Natural killer cell treated with Interleukin-12 subunit alpha and Interleukin-12 subunit beta and Interleukin-15 and Interleukin-18, amount 100 ng/mL, for 72 hours (primary cell): ENCODE measurements around the gene WNT4. TPM values are rescaled to one million over a fixed set of nuclear protein-coding genes. Genes with fewer than 3 reads are reported as not detected.

Experiments used
- ATAC-seq, 2 donors: fragments of 150-1000 bp; cut with Tn5 transposase in 1 of 2; sonication (Bioruptor Pico), chemical (Tn5 transposase) in 1 of 2; 2 replicates each; pipeline ENCODE4 v1.10.0; 2021
- DNase-seq: peaks from one replicate; pipeline ENCODE4 v3.0.0; 2022; ENCODE audit warnings: low spot score
- H3K27ac Mint-ChIP-seq, 2 donors: 1 replicate in 1 of 2; 2 replicates in 1 of 2; pipeline ENCODE4 v1.8.0; 2022; ENCODE audit warnings: mixed read lengths in 2 of 2, mild to moderate bottlenecking in 1 of 2, moderate library complexity in 1 of 2
- H3K27me3 Mint-ChIP-seq, 2 donors: 1 replicate in 1 of 2; 2 replicates in 1 of 2; pipeline ENCODE4 v1.8.0; 2022; ENCODE audit warnings: mixed read lengths in 2 of 2
- H3K36me3 Mint-ChIP-seq: one replicate; pipeline ENCODE4 v1.8.0; 2022; ENCODE audit warnings: mixed read lengths
- H3K4me1 Mint-ChIP-seq, 2 donors: 1 replicate in 1 of 2; 2 replicates in 1 of 2; pipeline ENCODE4 v1.8.0; 2022; ENCODE audit warnings: low read depth in 2 of 2, mixed read lengths in 2 of 2, mild to moderate bottlenecking in 1 of 2
- H3K4me3 Mint-ChIP-seq: one replicate; pipeline ENCODE4 v1.8.0; 2022; ENCODE audit warnings: mixed read lengths
- H3K9me3 Mint-ChIP-seq: 2 replicates; pipeline ENCODE4 v1.8.0; 2022; ENCODE audit warnings: mixed read lengths
- total RNA-seq, 2 donors: library from RNA; stranded (reverse); gene quantifications; one replicate each; pipeline ENCODE4 v1.2.3, GENCODE V29; 2022

Gene WNT4
- total RNA-seq, 2 donors from 2014 or later: not detected

GRCh38 chr1:22131062-22131461 lies 11.8 kb downstream of the WNT4 start:
- H3K36me3 Mint-ChIP-seq: no peaks in the 10 kb centered on the region
- DNase-seq (no peak), ATAC-seq (no peak)
- H3K4me1 Mint-ChIP-seq: peaks cover 0 to 12% of the 10 kb centered on the region in 2 donors
- H3K9me3 Mint-ChIP-seq: no peaks in the 10 kb centered on the region
- H3K4me3 Mint-ChIP-seq: no peak overlapping the region
- H3K27ac Mint-ChIP-seq: no peak overlapping the region
- H3K27me3 Mint-ChIP-seq: no peaks in the 10 kb centered on the region

- ATAC-seq (no peak), DNase-seq (no peak)
- Mint-ChIP-seq H3K27me3 (no peaks in the 10 kb centered on the region), H3K27ac (no peak overlapping the region), H3K36me3 (no peaks in the 10 kb centered on the region), H3K9me3 (no peaks in the 10 kb centered on the region), H3K4me1 (peaks cover 0 to 14% of the 10 kb centered on the region in 2 donors), H3K4me3 (no peak overlapping the region)
Observed at GRCh38 chr1:22129501-22130117, 13.3 kb downstream of the WNT4 start.

GRCh38 chr1:22128392-22128791 lies 14.5 kb downstream of the WNT4 start:
- Mint-ChIP-seq H3K27ac (no peak overlapping the region), H3K9me3 (no peaks in the 10 kb centered on the region), H3K36me3 (no peaks in the 10 kb centered on the region), H3K4me1 (peaks cover 0 to 14% of the 10 kb centered on the region in 2 donors), H3K4me3 (no peak overlapping the region), H3K27me3 (no peaks in the 10 kb centered on the region)
- ATAC-seq (no peak), DNase-seq (no peak)

- Mint-ChIP-seq H3K36me3 (no peaks in the 10 kb centered on the region), H3K27me3 (no peaks in the 10 kb centered on the region), H3K27ac (peak overlapping the region in 1 of 2 donors; percentile 30)
Observed at GRCh38 chr1:22127731-22128130, 15.2 kb downstream of the WNT4 start.

GRCh38 chr1:22127248-22127647 lies 15.6 kb downstream of the WNT4 start:
- ATAC-seq: no peak
- H3K36me3 Mint-ChIP-seq: no peaks in the 10 kb centered on the region

More at GRCh38 chr1:22127731-22128130, 15.2 kb downstream of the WNT4 start:
- peaks cover 0 to 14% of the 10 kb centered on the region in 2 donors for H3K4me1 Mint-ChIP-seq
- ATAC-seq: no peak
- no peaks in the 10 kb centered on the region for H3K9me3 Mint-ChIP-seq
- DNase-seq: no peak
- no peak overlapping the region for H3K4me3 Mint-ChIP-seq

GRCh38 chr1:22126531-22126930 lies 16.4 kb downstream of the WNT4 start:
- ATAC-seq: no peak
- no peak for DNase-seq
- H3K27ac Mint-ChIP-seq: no peak overlapping the region
- peaks cover 0 to 16% of the 10 kb centered on the region in 2 donors for H3K4me1 Mint-ChIP-seq
- no peaks in the 10 kb centered on the region for H3K27me3 Mint-ChIP-seq
- H3K9me3 Mint-ChIP-seq: no peaks in the 10 kb centered on the region
- no peaks in the 10 kb centered on the region for H3K36me3 Mint-ChIP-seq
- no peak overlapping the region for H3K4me3 Mint-ChIP-seq

More at GRCh38 chr1:22127248-22127647, 15.6 kb downstream of the WNT4 start:
- DNase-seq: no peak
- peak overlapping the region in 1 of 2 donors; percentile 30 for H3K27ac Mint-ChIP-seq
- H3K4me1 Mint-ChIP-seq: peaks cover 0 to 16% of the 10 kb centered on the region in 2 donors
- no peak overlapping the region for H3K4me3 Mint-ChIP-seq
- H3K9me3 Mint-ChIP-seq: no peaks in the 10 kb centered on the region
- H3K27me3 Mint-ChIP-seq: no peaks in the 10 kb centered on the region

GRCh38 chr1:22124592-22125229 lies 18.2 kb downstream of the WNT4 start:
- Mint-ChIP-seq H3K27me3 (no peaks in the 10 kb centered on the region), H3K9me3 (no peaks in the 10 kb centered on the region), H3K36me3 (no peaks in the 10 kb centered on the region), H3K4me3 (no peak overlapping the region), H3K4me1 (peaks cover 0 to 13% of the 10 kb centered on the region in 2 donors), H3K27ac (no peak overlapping the region)
- DNase-seq: no peak
- no peak for ATAC-seq

- Mint-ChIP-seq H3K4me3 (no peak overlapping the region), H3K36me3 (no peaks in the 10 kb centered on the region), H3K4me1 (peaks cover 0 to 11% of the 10 kb centered on the region in 2 donors), H3K27me3 (no peaks in the 10 kb centered on the region), H3K9me3 (no peaks in the 10 kb centered on the region), H3K27ac (no peak overlapping the region)
- no peak for ATAC-seq
- DNase-seq: no peak
Observed at GRCh38 chr1:22123901-22124404, 18.9 kb downstream of the WNT4 start.

- no peaks in the 10 kb centered on the region for H3K36me3 Mint-ChIP-seq
- no peaks in the 10 kb centered on the region for H3K9me3 Mint-ChIP-seq
- no peak overlapping the region for H3K27ac Mint-ChIP-seq
Observed at GRCh38 chr1:22123071-22123390, 19.9 kb downstream of the WNT4 start.

GRCh38 chr1:22122273-22123070 lies 20.4 kb downstream of the WNT4 start:
- Mint-ChIP-seq H3K4me3 (no peak overlapping the region), H3K27me3 (no peaks in the 10 kb centered on the region), H3K9me3 (no peaks in the 10 kb centered on the region), H3K4me1 (peaks cover 0 to 15% of the 10 kb centered on the region in 2 donors), H3K27ac (no peak overlapping the region), H3K36me3 (no peaks in the 10 kb centered on the region)
- DNase-seq (no peak), ATAC-seq (no peak)

More at GRCh38 chr1:22123071-22123390, 19.9 kb downstream of the WNT4 start:
- no peaks in the 10 kb centered on the region for H3K27me3 Mint-ChIP-seq
- no peak for ATAC-seq
- H3K4me1 Mint-ChIP-seq: peaks cover 0 to 12% of the 10 kb centered on the region in 2 donors
- DNase-seq: no peak
- no peak overlapping the region for H3K4me3 Mint-ChIP-seq

GRCh38 chr1:22121421-22121911 lies 21.4 kb downstream of the WNT4 start:
- ATAC-seq: peak in 1 of 2 donors; percentile 2
- Mint-ChIP-seq H3K9me3 (no peaks in the 10 kb centered on the region), H3K27ac (no peak overlapping the region), H3K4me3 (no peak overlapping the region), H3K4me1 (peaks cover 8 to 23% of the 10 kb centered on the region in 2 donors), H3K36me3 (no peaks in the 10 kb centered on the region), H3K27me3 (no peaks in the 10 kb centered on the region)
- DNase-seq: no peak

GRCh38 chr1:22120469-22120790 lies 22.5 kb downstream of the WNT4 start:
- no peak overlapping the region for H3K4me3 Mint-ChIP-seq
- DNase-seq (no peak), ATAC-seq (no peak)
- H3K36me3 Mint-ChIP-seq: no peaks in the 10 kb centered on the region
- H3K9me3 Mint-ChIP-seq: no peaks in the 10 kb centered on the region
- H3K4me1 Mint-ChIP-seq: peaks cover 17 to 27% of the 10 kb centered on the region in 2 donors
- no peak overlapping the region for H3K27ac Mint-ChIP-seq
- no peaks in the 10 kb centered on the region for H3K27me3 Mint-ChIP-seq

GRCh38 chr1:22119626-22120468 lies 23.1 kb downstream of the WNT4 start:
- Mint-ChIP-seq H3K27ac (no peak overlapping the region), H3K4me3 (no peak overlapping the region), H3K4me1 (peaks cover 23 to 28% of the 10 kb centered on the region in 2 donors), H3K27me3 (no peaks in the 10 kb centered on the region), H3K9me3 (no peaks in the 10 kb centered on the region), H3K36me3 (peaks cover 4% of the 10 kb centered on the region)
- no peak for ATAC-seq
- DNase-seq: no peak
